HG03469 (cell line): Measurements from ENCODE around the gene CFAP53.
"Not testable (repeated sequence)": the region's sequence is repeated elsewhere in the genome, so short reads cannot be mapped to it uniquely, and the experiment has no call there.

Experiments used
- ATAC-seq: cut with Tn5 transposase; IDR thresholded peaks from one replicate; pipeline ENCODE4 v1.9.1; 2021; ENCODE audit warnings: mild to moderate bottlenecking, moderate library complexity, moderate number of reproducible peaks; ENCODE audit not compliant: unreplicated experiment

CFAP53 gene

GRCh38 chr18:50274044-50274442 is 7.7 kb upstream of the CFAP53 start:
- no peak for ATAC-seq

- ATAC-seq = no peak
These were observed 7.1 kb upstream of the CFAP53 start for GRCh38 chr18:50273203-50274043.

GRCh38 chr18:50272568-50272967 is 6.3 kb upstream of the CFAP53 start:
- no peak for ATAC-seq

GRCh38 chr18:50268022-50268747 is 1.9 kb upstream of the CFAP53 start:
- ATAC-seq = peak; percentile 58

- no peak for ATAC-seq
These were observed 3.3 kb downstream of the CFAP53 start for GRCh38 chr18:50262977-50263376.

GRCh38 chr18:50250935-50251334 is 15.4 kb downstream of the CFAP53 start:
- no peak for ATAC-seq

- no peak for ATAC-seq
These were observed 16.7 kb downstream of the CFAP53 start for GRCh38 chr18:50249576-50249975.

GRCh38 chr18:50247561-50247960 is 18.7 kb downstream of the CFAP53 start:
- no peak for ATAC-seq

GRCh38 chr18:50241768-50242167 is 24.5 kb downstream of the CFAP53 start:
- not testable (repeated sequence) for ATAC-seq

- ATAC-seq = no peak
These were observed 26.2 kb downstream of the CFAP53 start for GRCh38 chr18:50240080-50240563.

- ATAC-seq = no peak
These were observed 33.9 kb downstream of the CFAP53 start for GRCh38 chr18:50232419-50232818.

- ATAC-seq = no peak
These were observed 34.7 kb downstream of the CFAP53 start for GRCh38 chr18:50231621-50232020.

- not testable (repeated sequence) for ATAC-seq
These were observed 46.0 kb downstream of the CFAP53 start for GRCh38 chr18:50220249-50220648.

GRCh38 chr18:50218432-50219197 is 47.7 kb downstream of the CFAP53 start:
- no peak for ATAC-seq

GRCh38 chr18:50209311-50209710 is 57.0 kb downstream of the CFAP53 start:
- no peak for ATAC-seq

GRCh38 chr18:50207722-50208121 is 58.6 kb downstream of the CFAP53 start:
- ATAC-seq = no peak

- no peak for ATAC-seq
These were observed 62.3 kb downstream of the CFAP53 start for GRCh38 chr18:50203801-50204604.

GRCh38 chr18:50201476-50202018 is 64.7 kb downstream of the CFAP53 start:
- ATAC-seq = no peak

GRCh38 chr18:50199921-50200320 is 66.4 kb downstream of the CFAP53 start:
- no peak for ATAC-seq

- no peak for ATAC-seq
These were observed 66.9 kb downstream of the CFAP53 start for GRCh38 chr18:50199346-50199855.
